ENCODE results near the gene PRKN.

PRKN gene

DNA sequence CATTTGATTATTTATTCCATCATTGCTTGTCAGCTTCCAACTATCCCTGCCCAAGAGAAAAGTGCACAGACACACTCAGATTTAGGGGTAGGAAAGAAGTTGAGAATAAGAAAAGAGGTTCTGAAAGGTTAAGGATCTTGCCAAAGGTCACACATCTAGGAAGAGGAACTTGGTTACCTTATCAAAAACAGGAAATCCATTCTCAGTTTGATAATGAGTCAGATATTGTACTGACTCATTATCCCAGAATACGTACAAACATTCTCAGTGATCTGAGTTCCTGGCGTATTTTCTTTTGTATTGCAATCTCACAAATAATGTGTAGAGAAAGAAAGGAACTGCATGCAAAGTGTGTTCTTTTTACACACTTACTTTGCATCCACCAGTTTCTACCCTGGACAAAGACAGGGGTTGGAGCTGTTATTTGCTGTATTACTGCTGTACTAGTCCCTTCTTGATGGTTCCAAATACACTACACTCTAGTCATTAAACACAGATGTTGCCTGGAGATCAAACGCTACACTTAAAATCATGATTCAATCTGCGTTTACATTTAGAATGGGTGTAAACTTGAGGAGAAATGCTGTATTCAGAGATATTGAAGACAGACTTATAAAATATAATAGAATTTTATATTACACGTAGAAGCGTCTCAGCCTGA, 545.7 kb downstream of the PRKN start:
- no peak for DNase-seq (ENCODE audit: low read depth)
- TF ChIP-seq, protein P1, sequence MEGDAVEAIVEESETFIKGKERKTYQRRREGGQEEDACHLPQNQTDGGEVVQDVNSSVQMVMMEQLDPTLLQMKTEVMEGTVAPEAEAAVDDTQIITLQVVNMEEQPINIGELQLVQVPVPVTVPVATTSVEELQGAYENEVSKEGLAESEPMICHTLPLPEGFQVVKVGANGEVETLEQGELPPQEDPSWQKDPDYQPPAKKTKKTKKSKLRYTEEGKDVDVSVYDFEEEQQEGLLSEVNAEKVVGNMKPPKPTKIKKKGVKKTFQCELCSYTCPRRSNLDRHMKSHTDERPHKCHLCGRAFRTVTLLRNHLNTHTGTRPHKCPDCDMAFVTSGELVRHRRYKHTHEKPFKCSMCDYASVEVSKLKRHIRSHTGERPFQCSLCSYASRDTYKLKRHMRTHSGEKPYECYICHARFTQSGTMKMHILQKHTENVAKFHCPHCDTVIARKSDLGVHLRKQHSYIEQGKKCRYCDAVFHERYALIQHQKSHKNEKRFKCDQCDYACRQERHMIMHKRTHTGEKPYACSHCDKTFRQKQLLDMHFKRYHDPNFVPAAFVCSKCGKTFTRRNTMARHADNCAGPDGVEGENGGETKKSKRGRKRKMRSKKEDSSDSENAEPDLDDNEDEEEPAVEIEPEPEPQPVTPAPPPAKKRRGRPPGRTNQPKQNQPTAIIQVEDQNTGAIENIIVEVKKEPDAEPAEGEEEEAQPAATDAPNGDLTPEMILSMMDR (IDR thresholded peaks at IDR 0.05; ENCODE audit: low read depth, low read length, missing control alignments): no peak
- no peak overlapping the region for H3K4me3 ChIP-seq (ENCODE audit: low read depth, low read length)

DNA sequence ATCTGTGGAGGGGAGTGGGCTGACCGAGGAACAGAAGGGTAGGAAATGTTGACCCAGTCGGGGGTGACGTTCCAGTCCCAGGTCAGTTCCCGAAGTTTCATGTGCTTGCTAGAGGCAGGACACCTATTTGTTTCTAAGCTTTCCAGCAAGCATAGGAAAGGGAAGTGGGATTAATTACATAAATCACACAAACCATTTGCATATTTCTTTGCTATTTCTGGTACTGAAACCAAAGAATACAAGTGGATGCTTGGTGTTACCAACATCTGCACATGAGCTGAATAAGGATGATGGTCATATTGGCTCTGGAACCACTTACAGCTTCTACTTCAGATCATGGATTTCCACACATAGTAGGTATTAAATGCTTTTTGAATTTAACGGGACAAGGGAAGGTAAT, 546.5 kb downstream of the PRKN start:
- no peak for DNase-seq (ENCODE audit: low read depth)
- TF ChIP-seq, protein P1 (IDR thresholded peaks at IDR 0.05; ENCODE audit: low read depth, low read length, missing control alignments): no peak
- H3K4me3 ChIP-seq (ENCODE audit: low read depth, low read length): no peak overlapping the region

DNA sequence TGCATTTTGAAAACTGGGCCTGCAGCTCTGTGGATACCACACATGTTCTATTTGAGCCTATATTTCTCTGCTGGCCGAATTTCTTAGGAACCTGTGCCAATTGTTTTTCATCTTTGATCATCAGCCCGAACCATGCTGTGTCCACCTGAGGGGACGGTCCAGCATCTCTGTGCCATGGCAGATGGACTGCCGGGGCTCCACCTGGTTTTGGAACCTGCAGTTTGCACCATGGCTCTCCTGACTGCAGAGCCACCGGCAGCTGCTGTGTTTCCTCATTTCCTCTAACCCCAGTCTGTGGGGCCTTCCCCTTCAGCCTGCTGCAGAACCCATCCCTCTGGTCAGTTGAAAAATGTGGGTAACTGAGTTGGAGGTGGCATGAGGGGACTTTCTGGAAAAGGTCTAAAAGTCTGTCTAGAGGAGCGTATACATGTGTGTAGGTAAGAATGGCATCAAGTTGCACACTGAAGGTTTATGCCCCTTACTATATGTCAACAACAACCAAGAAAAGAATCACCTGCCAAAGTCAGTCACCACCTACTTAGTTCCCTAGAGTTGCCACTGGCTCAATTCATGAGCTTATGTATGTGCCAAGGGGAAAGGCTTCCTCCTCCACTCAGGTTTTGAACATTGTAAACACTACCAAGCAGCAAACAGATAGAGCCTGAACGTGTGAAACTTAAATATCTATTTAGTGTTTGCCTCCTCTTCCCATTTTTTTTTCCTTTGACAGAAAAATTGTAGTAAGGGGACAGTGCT, 548.2 kb downstream of the PRKN start:
- TF ChIP-seq, protein P1 (IDR thresholded peaks at IDR 0.05; ENCODE audit: low read depth, low read length, missing control alignments): no peak
- no peak overlapping the region for H3K4me3 ChIP-seq (ENCODE audit: low read depth, low read length)
- DNase-seq (ENCODE audit: low read depth): no peak

DNA sequence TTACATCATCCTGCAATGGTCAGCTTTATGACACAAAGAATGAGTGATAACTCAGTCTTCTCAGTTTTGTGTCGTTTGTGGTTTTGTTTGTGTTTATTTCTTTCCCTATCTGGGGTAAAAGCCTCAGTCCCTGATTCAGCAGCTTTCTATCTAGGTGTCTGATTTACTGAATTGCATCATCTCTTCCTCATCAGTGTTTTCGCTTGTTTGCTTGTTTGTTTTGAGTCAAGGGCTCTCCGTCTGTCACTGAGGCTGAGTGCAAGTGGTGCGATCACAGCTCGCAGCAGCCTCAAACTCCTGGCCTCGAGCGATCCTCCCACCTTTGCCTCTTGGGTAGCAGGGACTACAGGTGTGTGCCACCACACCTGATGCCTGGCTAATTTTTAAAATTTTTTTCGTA, 548.9 kb downstream of the PRKN start:
- H3K4me3 ChIP-seq (ENCODE audit: low read depth, low read length): no peak overlapping the region
- TF ChIP-seq, protein P1 (IDR thresholded peaks at IDR 0.05; ENCODE audit: low read depth, low read length, missing control alignments): no peak
- DNase-seq (ENCODE audit: low read depth): no peak

DNA sequence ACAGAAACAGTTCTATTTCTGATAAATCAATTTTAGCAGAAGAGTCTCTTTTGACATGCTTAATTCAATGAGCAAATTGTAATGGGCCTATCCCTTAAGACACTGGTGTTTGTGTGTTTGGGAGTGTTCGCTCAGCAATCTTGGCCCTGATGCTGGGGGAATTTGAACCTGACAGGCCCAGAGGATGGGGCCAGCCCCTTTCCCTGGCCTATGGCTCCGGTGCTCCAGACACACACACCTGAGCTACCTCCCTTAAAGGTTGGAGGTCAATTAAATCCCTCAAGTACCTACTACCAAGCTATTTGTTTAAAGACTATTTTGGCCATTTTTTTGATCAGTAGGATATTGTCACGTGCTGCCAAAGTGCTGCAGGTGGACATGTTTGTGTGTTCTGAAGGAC, 549.3 kb downstream of the PRKN start:
- no peak overlapping the region for H3K4me3 ChIP-seq (ENCODE audit: low read depth, low read length)
- TF ChIP-seq, protein P1 (IDR thresholded peaks at IDR 0.05; ENCODE audit: low read depth, low read length, missing control alignments): no peak
- DNase-seq (ENCODE audit: low read depth): no peak

DNA sequence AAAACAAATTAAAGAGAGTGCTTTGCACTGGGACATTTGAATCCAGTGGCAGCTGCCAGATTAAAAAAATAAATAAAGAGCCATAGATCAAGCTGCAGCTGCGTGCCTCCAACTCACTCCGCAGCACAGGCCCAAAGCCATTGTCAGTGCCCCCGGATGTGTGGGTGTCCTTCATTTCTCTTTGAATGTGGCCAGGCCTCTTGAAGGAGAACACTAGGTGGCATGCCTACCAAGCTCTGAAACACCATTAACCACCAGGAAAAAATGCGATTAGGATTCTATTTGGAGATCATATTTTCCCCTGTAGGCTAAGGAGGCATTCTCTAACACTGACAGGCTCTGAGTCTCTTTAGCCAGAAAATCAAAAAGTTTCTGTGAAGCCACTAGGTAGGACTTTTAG, 549.8 kb downstream of the PRKN start:
- H3K4me3 ChIP-seq (ENCODE audit: low read depth, low read length): no peak overlapping the region
- no peak for DNase-seq (ENCODE audit: low read depth)
- TF ChIP-seq, protein P1 (IDR thresholded peaks at IDR 0.05; ENCODE audit: low read depth, low read length, missing control alignments): no peak

All from GM12864 (cell line).